Activated CD4-positive, alpha-beta T cell treated with anti-CD3 and anti-CD28 coated beads for 24 hours (primary cell): ENCODE data around the gene VPS9D1.
"Not testable (repeated sequence)": the region's sequence is repeated elsewhere in the genome, so short reads cannot be mapped to it uniquely, and the experiment has no call there.

Experiments used
- DNase-seq, 2 donors: peaks; one replicate each; pipeline ENCODE4 v3.0.0-alpha.2; 2020; ENCODE audit warnings: low read depth in 2 of 2

The VPS9D1 gene

GRCh38 chr16:89709716-89710432 is 10.8 kb downstream of the VPS9D1 start:
- no peak for DNase-seq

GRCh38 chr16:89709166-89709565 is 11.5 kb downstream of the VPS9D1 start:
- no peak for DNase-seq

GRCh38 chr16:89708481-89708931 is 12.2 kb downstream of the VPS9D1 start:
- DNase-seq, result no peak

- no peak for DNase-seq
These were observed 13.0 kb downstream of the VPS9D1 start for GRCh38 chr16:89707695-89708094.

GRCh38 chr16:89706518-89707260 is 14.0 kb downstream of the VPS9D1 start:
- no peak for DNase-seq

GRCh38 chr16:89705006-89705405 is 15.7 kb downstream of the VPS9D1 start:
- no peak for DNase-seq

GRCh38 chr16:89704281-89704680 is 16.4 kb downstream of the VPS9D1 start:
- no peak for DNase-seq

- peak; percentile 95 for DNase-seq
These were observed 19.0 kb downstream of the VPS9D1 start, which contains the start of gene SPATA2L for GRCh38 chr16:89701425-89702406. TSS of gene SPATA2L (minus strand) at chr16:89701705. CDS start at chr16:89701232, 473 bp downstream.

GRCh38 chr16:89700649-89701424 is 19.9 kb downstream of the VPS9D1 start:
- DNase-seq, result no peak

GRCh38 chr16:89700100-89700648 is 20.5 kb downstream of the VPS9D1 start:
- peak; percentile 95 to 99 for DNase-seq

- DNase-seq, result not testable (repeated sequence)
These were observed 21.0 kb downstream of the VPS9D1 start for GRCh38 chr16:89699629-89700099.

GRCh38 chr16:89698717-89699116 is 22.0 kb downstream of the VPS9D1 start:
- DNase-seq, result not testable (repeated sequence)

GRCh38 chr16:89697616-89698331 is 22.9 kb downstream of the VPS9D1 start:
- no peak for DNase-seq

GRCh38 chr16:89697161-89697615 is 23.5 kb downstream of the VPS9D1 start:
- no peak for DNase-seq

GRCh38 chr16:89696670-89697128 is 24.0 kb downstream of the VPS9D1 start:
- no peak for DNase-seq

- no peak for DNase-seq
These were observed 24.6 kb downstream of the VPS9D1 start for GRCh38 chr16:89695875-89696669.

- DNase-seq, result no peak
These were observed 25.4 kb downstream of the VPS9D1 start for GRCh38 chr16:89695086-89695874.

- not testable (repeated sequence) for DNase-seq
These were observed 26.0 kb downstream of the VPS9D1 start for GRCh38 chr16:89694784-89695085.
